Pancreas (tissue), 10 donors: ENCODE results near the gene MID1. TPM values are rescaled to one million over a fixed set of nuclear protein-coding genes. Genes with fewer than 3 reads are reported as not detected.
A peak's percentile ranks its signal among the peaks of the same experiment; 100 is the strongest.

Experiments
- ATAC-seq, 4 donors: fragments of 200-7000 bp; cut with Tn5 transposase; one replicate each; pipeline versions ENCODE4 v1.8.0 to v1.9.1; 2020; ENCODE audit warnings: mild to moderate bottlenecking in 4 of 4, moderate library complexity in 4 of 4
- DNase-seq, 6 donors: peaks; one replicate each; pipeline ENCODE4 v3.0.0-alpha.2; 2020
- FAIRE-seq: peaks from 2 replicates; lab custom pipeline; 2012; peaks lifted over from hg19 to GRCh38; lab: Jason Lieb, UNC
- H3K27ac ChIP-seq, 4 donors: fragments of 200-600 bp; sonication (generic); 1 replicate in 3 of 4; 2 replicates in 1 of 4; pipeline versions ENCODE4 v1.5.0 to v1.8.0; 2020
- H3K27me3 ChIP-seq, 4 donors: fragments of 200-600 bp; one replicate each; pipeline ENCODE4 v1.8.0; 2021
- H3K36me3 ChIP-seq, 3 donors: fragments of 200-600 bp; sonication (generic) in 1 of 3; one replicate each; pipeline versions ENCODE4 v1.5.0 to v1.8.0; 2020 to 2021
- H3K4me1 ChIP-seq, 3 donors: fragments of 200-600 bp; one replicate each; pipeline ENCODE4 v1.8.0; 2021
- H3K4me3 ChIP-seq, 4 donors: fragments of 200-600 bp; sonication (generic) in 2 of 4; one replicate each; pipeline versions ENCODE4 v1.5.0 to v1.8.0; 2020 to 2021
- H3K9me3 ChIP-seq, 4 donors: fragments of 200-600 bp; one replicate each; pipeline ENCODE4 v1.8.0; 2021
- CTCF ChIP-seq, 4 donors: fragments of 200-600 bp; sonication (generic) in 3 of 4; IDR thresholded peaks; one replicate each; pipeline versions ENCODE4 v1.5.0 to v1.8.0; 2021; ENCODE audit warnings: antibody characterized with exemption in 4 of 4
- WGBS, 2 donors: extraction: QIAGEN DNeasy Blood & Tissue Kit; methylation state at CpG; one replicate each; pipeline ENCODE4 v1.1.7; 2013; 5-methylcytosine and 5-hydroxymethylcytosine counted together
- intact Hi-C, 3 donors: fragments of 100-400 bp; cut with DNase I; formaldehyde crosslinking; loops; one replicate each; pipeline versions ENCODE4 v1.11.1 to v1.14.2; 2022
- polyA plus RNA-seq, 2 donors: library from polyadenylated mRNA; stranded (reverse); fragments of 200-250 nt; gene quantifications; one replicate each; pipeline ENCODE4 v1.2.3, GENCODE V29; 2013
- total RNA-seq, 6 donors: library from RNA; stranded (reverse); fragmentation: NEBNext Ultra II Directional in 4 of 6; extraction: Animal tissue kit (Norgen Biotek cat#: 25700) in 4 of 6; gene quantifications; one replicate each; pipeline versions ENCODE4 v1.2.1 to v1.2.4, GENCODE V29; 2021 to 2023
- donor health status: healthy with polysubstance abuse.
- donor health status: DM: no; HTN: no; CAD: no; lungs with moderate emphysema.
- donor health status: DM: no; HTN: no; CAD: no.
- donor health status: control.
- donor health status: control.
- donor health status: Bipolar disorder and iron deficiency.
- donor health status: DM: yes; HTN: yes; CAD: no.
- donor health status: DM: no; HTN: no; CAD: no.
- donor health status: DM: no; HTN: no; CAD: no.
- donor health status: DM: yes; HTN: yes; CAD: no.

Gene MID1
- total and polyA plus RNA-seq, 8 donors: 3.3 to 19.2 (median 5.1) TPM

DNA sequence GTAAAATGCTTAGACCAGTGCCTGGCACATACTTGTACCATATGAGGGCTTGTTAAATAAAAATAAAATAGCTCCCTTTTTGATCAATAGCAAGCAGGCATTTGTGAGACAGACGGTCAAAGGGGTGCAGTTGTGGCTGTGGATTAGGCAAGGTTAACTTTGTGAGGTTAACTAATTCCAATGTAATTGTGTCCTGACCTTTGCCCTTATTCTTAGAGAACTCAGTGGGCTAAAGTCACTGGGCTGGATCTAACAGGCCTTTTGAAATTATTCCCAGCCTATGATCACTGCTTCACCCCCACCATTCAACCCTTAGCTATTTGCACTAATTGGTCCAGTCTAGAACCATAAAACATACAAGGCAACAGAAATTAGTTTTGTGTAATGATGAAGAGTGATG lies 166.4 kb downstream of the MID1 start:
- no peaks in the 10 kb centered on the region for H3K27me3 ChIP-seq
- no peaks in the 10 kb centered on the region for H3K4me1 ChIP-seq
- 82 to 98% methylated on average over 1 of the region's 1 CpG for WGBS, 2 donors
- H3K27ac ChIP-seq: no peak overlapping the region
- intact Hi-C loops: no loop called here
- no peak for TF ChIP-seq CTCF (IDR thresholded peaks at IDR 0.05)
- H3K36me3 ChIP-seq: no peaks in the 10 kb centered on the region
- no peak for DNase-seq
- H3K9me3 ChIP-seq: no peaks in the 10 kb centered on the region
- ATAC-seq: no peak
- no peak overlapping the region for H3K4me3 ChIP-seq
- no peak for FAIRE-seq

- FAIRE-seq (no peak), ATAC-seq (no peak), DNase-seq (no peak)
- no peaks in the 10 kb centered on the region for H3K9me3 ChIP-seq
- H3K4me3 ChIP-seq: no peak overlapping the region
- TF ChIP-seq CTCF (IDR thresholded peaks at IDR 0.05): no peak
- intact Hi-C loops: no loop called here
- peaks cover 0 to 4% (median 0%) of the 10 kb centered on the region in 4 donors for H3K27me3 ChIP-seq
- no peak overlapping the region for H3K27ac ChIP-seq
- H3K4me1 ChIP-seq: no peaks in the 10 kb centered on the region
- WGBS, 2 donors: 72 to 89% methylated on average over 4 of the region's 4 CpGs
- no peaks in the 10 kb centered on the region for H3K36me3 ChIP-seq
Measured at GRCh38 chrX:10450959-10451355, 169.4 kb downstream of the MID1 start.

DNA sequence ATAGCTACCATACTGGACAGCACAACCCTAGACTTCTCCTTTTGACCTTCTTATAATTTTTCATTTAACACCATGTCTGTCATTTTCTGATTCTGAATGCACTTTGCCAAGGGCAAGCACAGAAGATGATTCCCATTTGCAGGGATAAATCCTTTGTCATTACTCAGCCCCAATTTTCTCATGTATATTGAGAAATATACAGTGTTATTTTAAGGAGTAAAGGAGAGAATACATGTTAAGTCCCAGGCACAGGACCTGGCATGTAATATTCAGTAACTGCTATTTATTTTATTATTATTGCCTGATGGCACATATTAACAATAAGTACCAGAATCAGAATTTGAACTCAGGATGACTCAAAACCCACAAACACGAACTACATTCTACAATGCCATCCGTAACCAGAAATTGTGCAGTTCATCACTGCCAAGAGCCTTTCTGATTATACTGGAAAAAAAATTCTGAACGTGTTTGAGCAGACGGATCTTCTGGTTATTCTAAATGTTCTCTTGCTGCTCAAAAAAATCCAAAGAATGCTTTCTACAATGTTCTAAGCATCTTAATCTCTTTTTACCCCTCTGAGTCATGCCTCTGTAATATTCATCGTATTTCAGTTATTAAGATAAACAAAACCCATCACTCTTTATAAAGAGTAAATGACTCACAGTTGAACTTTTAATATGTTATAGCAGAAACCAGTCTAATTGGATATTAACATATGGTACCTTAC lies 170.0 kb downstream of the MID1 start:
- FAIRE-seq: peak; percentile 26
- whole genome bisulfite sequencing, 2 donors: 72 to 80% methylated on average over 5 of the region's 5 CpGs
- TF ChIP-seq CTCF (IDR thresholded peaks at IDR 0.05): no peak

GRCh38 chrX:10447564-10448214 lies 172.7 kb downstream of the MID1 start:
- Histone ChIP-seq H3K36me3 (no peaks in the 10 kb centered on the region), H3K27ac (no peak overlapping the region), H3K4me1 (no peaks in the 10 kb centered on the region), H3K4me3 (no peak overlapping the region), H3K27me3 (peaks cover 0 to 4% (median 0%) of the 10 kb centered on the region in 4 donors), H3K9me3 (no peaks in the 10 kb centered on the region)
- FAIRE-seq: no peak
- intact Hi-C loops: no loop called here
- no peak for TF ChIP-seq CTCF (IDR thresholded peaks at IDR 0.05)
- WGBS, 2 donors: 47 to 59% methylated on average over 4 of the region's 4 CpGs
- peak in 2 of 4 donors; percentile 24 to 39 for ATAC-seq
- peak in 2 of 6 donors; percentile 9 to 10 for DNase-seq

More for the DNA sequence above, 170.0 kb downstream of the MID1 start:
- Histone ChIP-seq H3K27me3 (peaks cover 0 to 4% (median 0%) of the 10 kb centered on the region in 4 donors), H3K4me1 (no peaks in the 10 kb centered on the region), H3K27ac (no peak overlapping the region), H3K36me3 (no peaks in the 10 kb centered on the region), H3K9me3 (no peaks in the 10 kb centered on the region), H3K4me3 (no peak overlapping the region)
- intact Hi-C loops: no loop called here
- DNase-seq (no peak), ATAC-seq (no peak)

- intact Hi-C loops: no loop called here
- TF ChIP-seq CTCF (IDR thresholded peaks at IDR 0.05): no peak
- no peak overlapping the region for H3K4me3 ChIP-seq
- FAIRE-seq (no peak), DNase-seq (no peak), ATAC-seq (no peak)
- WGBS, 2 donors: 57 to 90% methylated on average over 2 of the region's 2 CpGs
- no peaks in the 10 kb centered on the region for H3K4me1 ChIP-seq
- H3K9me3 ChIP-seq: no peaks in the 10 kb centered on the region
- no peak overlapping the region for H3K27ac ChIP-seq
- no peaks in the 10 kb centered on the region for H3K36me3 ChIP-seq
- peaks cover 0 to 4% (median 0%) of the 10 kb centered on the region in 4 donors for H3K27me3 ChIP-seq
Measured at GRCh38 chrX:10444204-10444603, 176.2 kb downstream of the MID1 start.
